ENCODE results near the gene HSFX2.

DNA sequence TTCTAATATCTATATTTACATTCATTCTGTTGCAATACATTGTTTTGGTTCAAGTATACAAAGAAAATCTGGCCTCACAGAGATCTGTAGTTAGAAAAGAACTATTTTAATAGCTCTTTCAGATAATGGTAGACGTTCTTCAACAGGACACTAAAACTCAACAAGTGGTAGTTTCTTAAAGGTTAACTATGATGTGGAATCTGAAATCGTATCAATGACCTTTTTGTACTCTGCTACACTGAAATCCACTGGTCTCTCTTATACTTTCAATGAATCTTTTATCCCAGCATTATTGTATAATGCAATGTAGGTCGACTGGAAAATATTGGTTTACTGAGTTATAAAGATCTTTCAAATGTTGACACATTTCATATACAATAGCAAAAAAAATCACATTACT lies 23.8 kb upstream of the HSFX2 start:
- TF ChIP-seq, protein P1, sequence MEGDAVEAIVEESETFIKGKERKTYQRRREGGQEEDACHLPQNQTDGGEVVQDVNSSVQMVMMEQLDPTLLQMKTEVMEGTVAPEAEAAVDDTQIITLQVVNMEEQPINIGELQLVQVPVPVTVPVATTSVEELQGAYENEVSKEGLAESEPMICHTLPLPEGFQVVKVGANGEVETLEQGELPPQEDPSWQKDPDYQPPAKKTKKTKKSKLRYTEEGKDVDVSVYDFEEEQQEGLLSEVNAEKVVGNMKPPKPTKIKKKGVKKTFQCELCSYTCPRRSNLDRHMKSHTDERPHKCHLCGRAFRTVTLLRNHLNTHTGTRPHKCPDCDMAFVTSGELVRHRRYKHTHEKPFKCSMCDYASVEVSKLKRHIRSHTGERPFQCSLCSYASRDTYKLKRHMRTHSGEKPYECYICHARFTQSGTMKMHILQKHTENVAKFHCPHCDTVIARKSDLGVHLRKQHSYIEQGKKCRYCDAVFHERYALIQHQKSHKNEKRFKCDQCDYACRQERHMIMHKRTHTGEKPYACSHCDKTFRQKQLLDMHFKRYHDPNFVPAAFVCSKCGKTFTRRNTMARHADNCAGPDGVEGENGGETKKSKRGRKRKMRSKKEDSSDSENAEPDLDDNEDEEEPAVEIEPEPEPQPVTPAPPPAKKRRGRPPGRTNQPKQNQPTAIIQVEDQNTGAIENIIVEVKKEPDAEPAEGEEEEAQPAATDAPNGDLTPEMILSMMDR (IDR thresholded peaks at IDR 0.05), result no peak
- no peak for TF ChIP-seq POLR2A (IDR thresholded peaks at IDR 0.05)

Data from heart left ventricle (tissue), 13 donors.